Stomach smooth muscle (tissue), 2 donors: ENCODE measurements around the gene CIT.
"Not testable (repeated sequence)": the region's sequence is repeated elsewhere in the genome, so short reads cannot be mapped to it uniquely, and the experiment has no call there.

Source experiments
- H3K27ac ChIP-seq: one replicate; pipeline ENCODE4 v1.7.0; 2013; ENCODE audit warnings: mild to moderate bottlenecking, low read length, inconsistent platforms
- H3K27me3 ChIP-seq, 2 donors: one replicate each; pipeline ENCODE4 v1.7.0; 2013; ENCODE audit warnings: low read length in 2 of 2; ENCODE audit not compliant: insufficient read depth in 2 of 2, control insufficient read depth in 1 of 2
- H3K36me3 ChIP-seq, 2 donors: one replicate each; pipeline ENCODE4 v1.7.0; 2013; ENCODE audit warnings: low read length in 2 of 2; ENCODE audit not compliant: control insufficient read depth in 2 of 2, insufficient read depth in 2 of 2
- H3K4me1 ChIP-seq: one replicate; pipeline ENCODE4 v1.7.0; 2013; ENCODE audit warnings: low read length; ENCODE audit not compliant: control insufficient read depth, insufficient read depth
- H3K4me3 ChIP-seq, 2 donors: one replicate each; pipeline ENCODE4 v1.7.0; 2013; ENCODE audit warnings: low read length in 2 of 2
- H3K9ac ChIP-seq, 2 donors: one replicate each; pipeline ENCODE4 v1.7.0; 2013; ENCODE audit warnings: low read length in 2 of 2, mild to moderate bottlenecking in 1 of 2
- H3K9me3 ChIP-seq, 2 donors: one replicate each; pipeline ENCODE4 v1.7.0; 2013; ENCODE audit warnings: low read length in 2 of 2; ENCODE audit not compliant: control insufficient read depth in 2 of 2
- donor health status: healthy.
- donor health status: Pancreatic carcinoma.

The CIT gene

DNA sequence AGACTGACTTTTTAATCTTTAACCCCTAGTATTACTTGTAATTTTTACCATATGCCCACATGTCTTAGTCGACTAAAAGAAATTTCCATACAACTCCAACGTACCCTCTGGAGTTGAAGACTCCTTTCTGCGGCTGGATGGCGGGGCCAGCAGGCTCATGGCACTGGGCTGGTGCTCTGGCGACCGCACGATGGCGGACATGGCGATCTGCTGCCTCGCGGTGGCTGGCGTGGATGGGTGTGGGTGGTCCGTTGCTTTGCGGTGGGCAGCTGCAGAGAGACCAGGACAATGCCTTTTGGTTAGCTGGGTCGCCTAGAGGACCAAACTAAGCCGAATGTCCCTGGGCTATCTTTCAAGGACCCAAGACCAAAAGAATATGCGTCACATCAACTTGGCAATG, 159.0 kb downstream of the CIT start:
- Histone ChIP-seq H3K27ac (no peak overlapping the region), H3K36me3 (no peaks in the 10 kb centered on the region), H3K4me1 (no peaks in the 10 kb centered on the region), H3K4me3 (no peak overlapping the region), H3K27me3 (no peaks in the 10 kb centered on the region), H3K9me3 (no peaks in the 10 kb centered on the region), H3K9ac (no peak overlapping the region)

GRCh38 chr12:119715268-119715620, 161.9 kb downstream of the CIT start:
- Histone ChIP-seq H3K27ac (no peak overlapping the region), H3K4me3 (no peak overlapping the region), H3K36me3 (no peaks in the 10 kb centered on the region)

GRCh38 chr12:119714614-119715267, 162.4 kb downstream of the CIT start:
- Histone ChIP-seq H3K4me1 (no peaks in the 10 kb centered on the region), H3K36me3 (no peaks in the 10 kb centered on the region), H3K27ac (no peak overlapping the region)

More at GRCh38 chr12:119715268-119715620, 161.9 kb downstream of the CIT start:
- Histone ChIP-seq H3K9ac (no peak overlapping the region), H3K9me3 (no peaks in the 10 kb centered on the region), H3K27me3 (no peaks in the 10 kb centered on the region), H3K4me1 (no peaks in the 10 kb centered on the region)

GRCh38 chr12:119713551-119714031, 163.5 kb downstream of the CIT start:
- no peak overlapping the region for H3K4me3 ChIP-seq
- no peaks in the 10 kb centered on the region for H3K4me1 ChIP-seq
- no peak overlapping the region for H3K27ac ChIP-seq
- H3K36me3 ChIP-seq: no peaks in the 10 kb centered on the region
- H3K9me3 ChIP-seq: no peaks in the 10 kb centered on the region
- H3K9ac ChIP-seq: no peak overlapping the region
- H3K27me3 ChIP-seq: no peaks in the 10 kb centered on the region

More at GRCh38 chr12:119714614-119715267, 162.4 kb downstream of the CIT start:
- H3K9ac ChIP-seq: no peak overlapping the region
- no peaks in the 10 kb centered on the region for H3K27me3 ChIP-seq
- no peaks in the 10 kb centered on the region for H3K9me3 ChIP-seq
- no peak overlapping the region for H3K4me3 ChIP-seq

- no peaks in the 10 kb centered on the region for H3K9me3 ChIP-seq
- H3K4me3 ChIP-seq: no peak overlapping the region
- H3K27me3 ChIP-seq: no peaks in the 10 kb centered on the region
- H3K4me1 ChIP-seq: no peaks in the 10 kb centered on the region
- H3K9ac ChIP-seq: no peak overlapping the region
- H3K36me3 ChIP-seq: no peaks in the 10 kb centered on the region
- H3K27ac ChIP-seq: no peak overlapping the region
Observed at GRCh38 chr12:119712721-119713120, 164.4 kb downstream of the CIT start.

DNA sequence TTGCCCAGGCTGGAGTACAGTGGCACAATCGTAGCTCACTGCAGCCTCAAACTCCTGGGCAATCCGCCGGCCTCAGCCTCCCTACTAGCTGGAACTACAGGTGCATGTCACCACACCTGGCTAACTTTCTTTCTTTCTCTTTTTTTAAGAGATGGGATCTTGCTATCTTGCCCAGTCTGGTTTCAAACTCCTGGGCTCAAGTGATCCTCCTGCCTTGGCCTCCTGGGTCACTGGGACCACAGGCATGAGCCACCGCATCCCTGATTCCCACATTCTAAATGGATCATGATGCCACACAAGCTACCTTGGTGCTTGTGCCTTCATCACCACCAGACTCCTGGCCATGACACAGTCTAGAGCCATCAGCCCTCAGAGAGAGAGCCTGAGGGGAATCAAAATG, 165.4 kb downstream of the CIT start:
- Histone ChIP-seq H3K9me3 (no peaks in the 10 kb centered on the region), H3K27ac (no peak overlapping the region), H3K4me1 (no peaks in the 10 kb centered on the region)

DNA sequence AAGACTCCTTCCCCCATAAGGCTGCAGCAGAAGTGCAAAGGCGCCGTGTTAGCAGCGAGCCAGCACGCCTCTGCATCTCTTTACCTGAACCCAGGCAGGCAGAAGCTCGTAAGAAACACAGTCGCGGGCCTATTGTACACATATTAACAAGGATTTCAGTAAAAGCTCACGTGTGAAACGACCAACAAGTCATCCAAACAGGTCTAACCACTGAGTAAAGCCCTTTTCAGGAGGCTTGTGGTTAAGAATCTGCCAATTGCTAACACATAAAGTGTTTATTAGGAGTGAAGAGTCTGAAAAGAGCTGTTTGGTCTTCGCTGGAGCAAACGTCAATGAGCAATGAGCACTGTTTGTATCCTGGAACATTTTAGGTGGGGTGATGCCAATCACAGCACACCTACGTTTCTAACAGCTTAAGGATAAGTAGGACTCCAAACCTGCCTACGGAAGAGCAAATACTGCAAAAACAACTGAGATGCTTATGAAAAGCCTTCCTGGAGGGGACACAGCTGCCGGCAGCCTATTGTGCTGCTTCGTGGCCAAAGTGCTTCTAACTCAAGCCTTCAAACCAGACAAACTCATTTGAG, 166.1 kb downstream of the CIT start:
- Histone ChIP-seq H3K36me3 (no peaks in the 10 kb centered on the region), H3K27me3 (no peaks in the 10 kb centered on the region), H3K9me3 (no peaks in the 10 kb centered on the region), H3K9ac (no peak overlapping the region), H3K4me3 (no peak overlapping the region), H3K27ac (no peak overlapping the region), H3K4me1 (no peaks in the 10 kb centered on the region)

More for the DNA sequence above, 165.4 kb downstream of the CIT start:
- Histone ChIP-seq H3K9ac (no peak overlapping the region), H3K4me3 (no peak overlapping the region), H3K27me3 (no peaks in the 10 kb centered on the region), H3K36me3 (no peaks in the 10 kb centered on the region)

DNA sequence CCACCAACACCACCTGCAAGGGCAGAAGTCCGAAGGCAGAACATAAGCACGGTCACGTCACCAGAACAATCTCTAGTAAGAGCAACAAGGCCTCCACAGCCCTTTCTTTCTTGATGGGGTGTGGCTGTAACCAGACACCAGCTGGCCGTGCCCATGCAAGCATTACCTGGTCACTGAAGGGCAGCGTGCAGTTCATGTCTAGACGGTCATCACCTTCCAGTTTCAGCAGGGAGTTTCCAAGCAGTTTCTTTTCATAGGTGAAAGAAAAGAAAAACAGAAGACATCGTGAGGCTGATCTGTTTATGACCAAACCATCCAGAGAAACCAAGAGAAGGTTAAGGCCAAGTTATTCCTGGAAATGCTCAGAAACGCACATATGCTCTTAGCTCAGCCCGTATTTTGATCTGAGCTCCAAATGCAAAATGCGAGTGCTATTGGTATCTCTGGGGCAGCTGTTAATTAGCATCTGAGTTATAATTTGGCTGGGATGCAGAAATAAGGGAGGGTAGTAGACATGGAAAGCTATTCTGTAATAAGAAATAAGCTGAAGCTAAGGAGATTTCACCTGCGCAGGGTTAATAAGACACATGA, 166.7 kb downstream of the CIT start:
- Histone ChIP-seq H3K9ac (no peak overlapping the region), H3K36me3 (no peaks in the 10 kb centered on the region), H3K4me1 (no peaks in the 10 kb centered on the region), H3K9me3 (no peaks in the 10 kb centered on the region), H3K27me3 (no peaks in the 10 kb centered on the region), H3K4me3 (no peak overlapping the region), H3K27ac (no peak overlapping the region)

DNA sequence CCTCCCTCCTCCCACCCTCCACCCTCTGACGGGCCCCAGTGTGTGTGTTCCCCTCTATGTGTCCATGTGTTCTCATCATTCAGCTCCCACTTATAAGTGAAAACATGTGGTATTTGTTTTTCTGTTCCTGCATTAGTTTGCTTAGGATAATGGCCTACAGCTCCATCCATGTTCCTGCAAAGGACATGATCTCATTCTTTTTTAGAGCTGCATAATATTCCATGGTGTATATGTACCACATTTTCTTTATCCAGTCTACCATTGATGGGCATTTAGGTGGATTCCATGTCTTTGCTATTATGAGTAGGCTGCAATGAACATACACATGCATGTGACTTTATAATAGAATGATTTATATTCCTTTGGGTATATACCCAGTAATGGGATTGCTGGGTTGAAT, 170.7 kb downstream of the CIT start:
- H3K9me3 ChIP-seq, H3K27ac ChIP-seq, H3K9ac ChIP-seq, H3K27me3 ChIP-seq, H3K4me1 ChIP-seq, H3K36me3 ChIP-seq, H3K4me3 ChIP-seq: not testable (repeated sequence)

DNA sequence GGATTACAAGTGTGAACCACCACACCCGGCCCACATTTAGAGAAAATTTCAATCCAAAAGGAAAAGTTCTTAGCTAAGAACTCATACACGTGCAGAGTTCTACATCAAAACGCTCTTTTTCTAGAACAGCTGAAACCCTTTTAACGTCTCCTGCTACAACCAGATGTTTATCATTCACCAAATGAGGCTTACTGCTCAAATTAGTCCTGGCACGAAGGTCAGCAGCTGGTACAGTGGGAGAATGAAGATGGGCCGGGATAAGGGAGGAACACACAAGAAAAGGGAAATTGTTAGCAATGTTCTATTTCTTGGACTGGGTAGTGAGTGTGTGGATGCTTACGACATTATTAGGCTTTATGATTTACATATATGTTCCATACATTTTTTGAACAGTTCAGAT, 171.9 kb downstream of the CIT start:
- H3K9ac ChIP-seq: no peak overlapping the region
- no peaks in the 10 kb centered on the region for H3K36me3 ChIP-seq
- no peaks in the 10 kb centered on the region for H3K9me3 ChIP-seq
- H3K4me3 ChIP-seq: no peak overlapping the region
- H3K27me3 ChIP-seq: no peaks in the 10 kb centered on the region
- no peaks in the 10 kb centered on the region for H3K4me1 ChIP-seq
- no peak overlapping the region for H3K27ac ChIP-seq
